NK-92 (cell line): ENCODE results near the gene YARS1.

Source experiments
- DNase-seq: peaks from one replicate; lab custom pipeline; 2025; ENCODE audit not compliant: unreplicated experiment; lab: John Stamatoyannopoulos, UW

YARS1 gene

GRCh38 chr1:32782086-32782485, 35.1 kb downstream of the YARS1 start:
- DNase-seq = no peak

GRCh38 chr1:32780628-32781234, 36.4 kb downstream of the YARS1 start:
- no peak for DNase-seq

- DNase-seq = no peak
Measured at GRCh38 chr1:32780005-32780404, 37.2 kb downstream of the YARS1 start.

GRCh38 chr1:32779242-32779641, 37.9 kb downstream of the YARS1 start:
- no peak for DNase-seq

DNA sequence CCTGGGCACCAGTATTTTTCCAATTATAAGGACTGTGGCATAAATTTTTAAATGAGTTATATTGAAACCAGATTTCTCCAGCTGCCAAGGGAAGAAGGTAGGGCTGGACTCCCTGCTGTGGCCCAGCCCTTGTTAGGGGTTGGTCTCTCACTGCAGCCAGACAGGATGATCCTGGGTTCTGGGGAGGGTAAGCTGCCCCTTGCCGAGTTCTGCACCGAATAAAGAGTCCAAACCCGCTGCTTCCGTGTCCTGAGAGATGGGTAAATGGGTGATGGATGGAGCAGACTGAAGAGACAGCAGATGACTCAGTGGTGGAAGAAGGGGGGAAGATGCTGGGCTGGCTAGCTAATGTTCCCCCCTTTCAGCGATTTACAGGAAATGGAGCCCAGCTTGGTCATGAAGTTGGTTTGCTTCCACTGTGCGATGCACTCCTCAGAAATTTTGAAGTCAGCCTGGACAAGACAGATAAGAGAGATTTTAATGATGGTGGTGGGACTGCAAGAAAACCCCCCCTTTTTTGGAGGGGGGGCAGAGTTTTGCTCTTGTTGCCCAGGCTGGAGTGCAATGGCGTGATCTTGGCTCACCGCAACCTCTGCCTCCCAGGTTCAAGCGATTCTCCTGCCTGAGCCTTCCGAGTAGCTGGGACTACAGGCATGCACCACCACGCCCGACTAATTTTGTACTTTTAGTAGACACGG, 41.4 kb downstream of the YARS1 start:
- no peak for DNase-seq

DNA sequence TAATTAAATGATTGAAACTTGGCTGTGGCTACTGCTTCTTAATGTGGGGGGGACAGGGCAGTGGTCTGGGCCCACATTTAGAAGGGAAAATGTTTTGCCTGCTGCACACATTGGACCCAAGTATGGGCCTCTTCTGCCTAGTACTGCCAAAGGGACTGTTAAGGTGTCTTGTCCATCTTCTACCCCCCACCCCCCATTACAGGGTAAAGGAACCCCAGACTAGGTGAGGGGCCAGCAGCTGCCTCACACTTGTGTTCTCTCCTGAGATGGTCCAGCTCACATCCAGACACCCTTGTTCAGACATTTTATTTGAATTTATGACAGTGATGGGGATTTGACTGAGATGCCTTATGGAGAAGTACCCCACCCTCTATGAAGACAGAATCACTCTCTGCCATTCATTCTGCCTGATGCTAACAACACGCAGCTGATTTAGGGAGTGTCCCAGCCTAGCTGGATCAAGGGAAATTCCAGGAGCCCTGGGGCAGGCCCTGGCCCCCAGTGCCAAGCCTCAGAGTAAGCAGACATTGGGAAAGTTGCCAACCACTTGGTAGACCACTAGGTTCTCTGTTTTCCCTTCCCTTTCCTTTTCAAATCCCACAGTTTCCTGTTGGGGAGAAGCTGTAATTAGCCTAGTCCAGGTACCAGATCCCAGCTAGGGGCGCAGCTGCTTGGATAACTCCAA, 42.1 kb downstream of the YARS1 start:
- DNase-seq = no peak

GRCh38 chr1:32774464-32774808, 42.7 kb downstream of the YARS1 start:
- DNase-seq = no peak

- DNase-seq = no peak
Measured at GRCh38 chr1:32773764-32774463, 43.2 kb downstream of the YARS1 start.

- no peak for DNase-seq
Measured at GRCh38 chr1:32773018-32773763, 44.0 kb downstream of the YARS1 start.

- no peak for DNase-seq
Measured at GRCh38 chr1:32772281-32773017, 44.7 kb downstream of the YARS1 start.

DNA sequence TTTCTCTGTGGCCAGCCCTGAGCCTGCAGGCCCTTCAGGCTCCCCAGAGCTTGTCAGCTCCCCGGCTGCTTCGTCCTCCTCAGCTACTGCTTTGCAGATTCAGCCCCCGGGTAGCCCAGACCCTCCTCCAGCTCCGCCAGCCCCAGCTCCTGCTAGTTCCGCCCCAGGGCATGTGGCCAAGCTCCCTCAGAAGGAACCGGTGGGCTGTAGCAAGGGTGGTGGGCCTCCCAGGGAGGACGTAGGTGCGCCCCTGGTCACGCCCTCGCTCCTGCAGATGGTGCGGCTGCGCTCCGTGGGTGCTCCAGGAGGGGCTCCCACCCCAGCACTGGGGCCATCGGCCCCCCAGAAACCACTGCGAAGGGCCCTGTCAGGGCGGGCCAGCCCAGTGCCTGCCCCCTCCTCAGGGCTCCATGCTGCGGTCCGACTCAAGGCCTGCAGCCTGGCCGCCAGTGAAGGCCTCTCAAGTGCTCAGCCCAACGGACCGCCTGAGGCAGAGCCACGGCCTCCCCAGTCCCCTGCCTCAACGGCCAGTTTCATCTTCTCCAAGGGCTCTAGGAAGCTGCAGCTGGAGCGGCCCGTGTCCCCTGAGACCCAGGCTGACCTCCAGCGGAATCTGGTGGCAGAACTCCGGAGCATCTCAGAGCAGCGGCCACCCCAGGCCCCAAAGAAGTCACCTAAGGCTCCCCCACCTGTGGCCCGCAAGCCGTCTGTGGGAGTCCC, 45.4 kb downstream of the YARS1 start:
- DNase-seq = no peak

DNA sequence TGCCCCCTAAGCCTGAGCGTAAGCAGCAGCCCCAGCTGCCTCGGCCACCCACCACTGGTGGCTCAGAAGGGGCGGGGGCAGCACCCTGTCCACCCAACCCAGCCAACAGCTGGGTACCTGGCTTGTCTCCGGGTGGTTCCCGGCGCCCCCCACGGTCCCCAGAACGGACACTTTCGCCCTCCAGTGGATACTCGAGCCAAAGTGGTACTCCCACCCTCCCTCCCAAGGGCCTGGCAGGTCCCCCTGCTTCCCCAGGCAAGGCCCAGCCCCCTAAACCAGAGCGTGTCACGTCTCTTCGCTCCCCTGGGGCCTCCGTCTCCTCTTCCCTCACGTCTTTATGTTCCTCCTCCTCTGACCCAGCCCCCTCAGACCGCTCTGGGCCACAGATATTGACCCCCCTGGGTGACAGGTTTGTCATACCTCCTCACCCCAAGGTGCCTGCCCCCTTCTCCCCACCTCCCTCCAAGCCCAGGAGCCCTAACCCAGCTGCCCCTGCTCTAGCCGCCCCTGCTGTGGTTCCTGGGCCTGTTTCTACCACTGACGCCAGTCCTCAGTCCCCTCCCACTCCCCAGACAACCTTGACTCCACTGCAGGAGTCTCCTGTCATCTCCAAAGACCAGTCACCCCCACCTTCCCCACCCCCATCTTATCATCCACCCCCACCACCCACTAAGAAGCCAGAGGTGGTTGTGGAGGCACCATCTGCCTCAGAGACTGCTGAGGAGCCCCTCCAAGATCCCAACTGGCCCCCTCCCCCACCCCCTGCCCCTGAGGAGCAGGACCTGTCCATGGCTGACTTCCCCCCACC, 46.2 kb downstream of the YARS1 start:
- no peak for DNase-seq

DNA sequence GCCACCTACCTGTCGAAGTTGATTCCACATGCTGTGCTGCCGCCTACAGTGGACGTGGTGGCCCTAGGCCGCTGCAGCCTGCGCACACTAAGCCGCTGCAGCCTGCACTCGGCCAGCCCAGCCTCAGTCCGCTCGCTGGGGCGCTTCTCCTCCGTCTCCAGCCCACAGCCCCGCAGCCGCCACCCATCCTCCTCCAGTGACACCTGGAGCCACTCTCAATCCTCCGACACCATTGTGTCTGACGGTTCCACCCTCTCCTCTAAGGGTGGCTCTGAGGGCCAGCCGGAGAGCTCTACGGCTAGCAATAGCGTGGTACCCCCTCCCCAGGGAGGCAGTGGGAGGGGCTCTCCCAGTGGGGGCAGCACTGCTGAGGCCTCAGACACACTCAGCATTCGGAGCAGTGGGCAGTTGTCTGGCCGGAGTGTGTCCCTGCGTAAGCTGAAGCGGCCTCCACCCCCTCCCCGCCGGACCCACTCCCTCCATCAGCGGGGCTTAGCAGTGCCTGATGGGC, 46.9 kb downstream of the YARS1 start:
- no peak for DNase-seq

- no peak for DNase-seq
Measured at GRCh38 chr1:32769524-32770220, 47.5 kb downstream of the YARS1 start.

DNA sequence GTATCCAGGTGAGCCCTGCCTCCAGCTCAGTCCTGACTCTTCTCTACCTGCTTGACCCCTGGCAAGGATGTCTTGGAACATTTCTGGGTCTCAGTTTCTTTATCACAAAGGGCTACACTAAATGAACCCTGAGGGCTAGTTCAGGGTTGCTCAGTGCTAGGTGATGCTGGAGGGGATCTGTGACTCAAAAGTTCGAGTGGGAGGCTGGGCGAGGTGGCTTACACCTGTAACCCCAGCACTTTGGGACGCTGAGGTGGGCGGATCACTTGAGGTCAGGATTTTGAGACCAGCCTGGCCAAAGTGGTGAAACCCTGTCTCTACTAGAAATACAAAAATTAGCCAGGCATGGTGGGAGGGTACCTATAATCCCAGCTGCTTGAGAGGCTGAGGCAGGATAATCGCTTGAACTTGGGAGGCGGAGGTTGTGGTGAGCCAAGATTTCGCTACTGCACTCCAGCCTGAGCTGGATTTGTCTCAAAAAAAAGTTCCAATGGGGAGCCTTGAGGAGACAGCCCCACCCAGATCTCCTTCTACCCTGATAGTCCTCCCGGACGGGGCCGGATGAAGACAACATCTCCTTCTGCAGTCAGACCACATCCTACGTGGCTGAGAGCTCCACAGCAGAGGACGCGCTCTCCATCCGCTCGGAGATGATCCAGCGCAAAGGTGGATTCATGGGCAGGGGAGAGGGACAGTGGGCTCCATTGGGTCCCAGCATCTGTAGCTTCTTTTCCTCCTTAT, 48.9 kb downstream of the YARS1 start:
- DNase-seq = no peak

- no peak for DNase-seq
Measured at GRCh38 chr1:32767641-32768040, 49.5 kb downstream of the YARS1 start.

GRCh38 chr1:32767156-32767555, 50.0 kb downstream of the YARS1 start:
- DNase-seq = no peak
